GM21526 (cell line): ENCODE results near the gene AP2M1.

Source experiments
- ATAC-seq: cut with Tn5 transposase; IDR thresholded peaks from one replicate; pipeline ENCODE4 v1.9.1; 2021; ENCODE audit warnings: moderate library complexity; ENCODE audit not compliant: unreplicated experiment, low FRiP score

Gene AP2M1

GRCh38 chr3:184176377-184177330, 2.0 kb downstream of the AP2M1 start:
- ATAC-seq, result no peak

GRCh38 chr3:184177331-184177731, 2.7 kb downstream of the AP2M1 start:
- no peak for ATAC-seq

GRCh38 chr3:184177767-184178306, 3.2 kb downstream of the AP2M1 start:
- ATAC-seq, result no peak

GRCh38 chr3:184178521-184179138, 4.0 kb downstream of the AP2M1 start:
- ATAC-seq, result no peak

GRCh38 chr3:184180165-184180564, 5.5 kb downstream of the AP2M1 start:
- no peak for ATAC-seq

- no peak for ATAC-seq
These were observed 6.9 kb downstream of the AP2M1 start for GRCh38 chr3:184181596-184181995.

GRCh38 chr3:184183679-184184078, 9.0 kb downstream of the AP2M1 start:
- ATAC-seq, result no peak

- ATAC-seq, result no peak
These were observed 10.0 kb downstream of the AP2M1 start for GRCh38 chr3:184184546-184185230.

- ATAC-seq, result peak; percentile 81
These were observed 11.0 kb downstream of the AP2M1 start for GRCh38 chr3:184185461-184186183.

GRCh38 chr3:184186184-184186901, 11.7 kb downstream of the AP2M1 start, which contains the start of gene ABCF3:
Gene ABCF3, plus strand, starts transcription at chr3:184186199. Its CDS starts 9 bp downstream, at chr3:184186208.
- ATAC-seq, result peak; percentile 25

- ATAC-seq, result no peak
These were observed 12.2 kb downstream of the AP2M1 start for GRCh38 chr3:184186902-184187207.

GRCh38 chr3:184188080-184188479, 13.4 kb downstream of the AP2M1 start:
- ATAC-seq, result no peak

- no peak for ATAC-seq
These were observed 14.8 kb downstream of the AP2M1 start for GRCh38 chr3:184189421-184189820.

- ATAC-seq, result no peak
These were observed 18.2 kb downstream of the AP2M1 start for GRCh38 chr3:184192889-184193288.

GRCh38 chr3:184193991-184194539, 19.4 kb downstream of the AP2M1 start:
- ATAC-seq, result no peak

GRCh38 chr3:184196536-184196935, 21.9 kb downstream of the AP2M1 start:
- no peak for ATAC-seq

- no peak for ATAC-seq
These were observed 23.9 kb downstream of the AP2M1 start for GRCh38 chr3:184198509-184198908.

GRCh38 chr3:184200825-184201224, 26.2 kb downstream of the AP2M1 start:
- ATAC-seq, result no peak

- ATAC-seq, result no peak
These were observed 28.9 kb downstream of the AP2M1 start for GRCh38 chr3:184203526-184203925.
